HG02623 (cell line): ENCODE results near the gene LIFR.
"Not testable (repeated sequence)": the region's sequence is repeated elsewhere in the genome, so short reads cannot be mapped to it uniquely, and the experiment has no call there.

Experiments used
- ATAC-seq: cut with Tn5 transposase; IDR thresholded peaks from one replicate; pipeline ENCODE4 v1.9.1; 2021; ENCODE audit warnings: moderate library complexity; ENCODE audit not compliant: unreplicated experiment

The LIFR gene

GRCh38 chr5:38518341-38518740 lies 38.1 kb downstream of the LIFR start:
- no peak for ATAC-seq

DNA sequence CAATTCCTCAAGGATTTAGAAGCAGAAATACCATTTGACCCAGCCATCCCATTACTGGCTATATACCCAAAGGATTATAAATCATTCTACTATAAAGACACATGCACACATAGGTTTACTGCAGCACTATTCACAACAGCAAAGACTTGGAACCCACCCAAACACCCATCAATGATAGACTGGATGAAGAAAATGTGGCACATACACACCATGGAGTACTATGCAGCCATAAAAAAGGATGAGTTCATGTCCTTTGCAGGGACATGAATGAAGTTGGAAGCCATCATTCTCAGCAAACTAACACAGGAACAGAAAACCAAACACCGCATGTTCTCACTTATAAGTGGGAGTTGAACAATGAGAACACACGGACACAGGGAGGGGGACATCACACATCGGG lies 39.8 kb downstream of the LIFR start:
- not testable (repeated sequence) for ATAC-seq

DNA sequence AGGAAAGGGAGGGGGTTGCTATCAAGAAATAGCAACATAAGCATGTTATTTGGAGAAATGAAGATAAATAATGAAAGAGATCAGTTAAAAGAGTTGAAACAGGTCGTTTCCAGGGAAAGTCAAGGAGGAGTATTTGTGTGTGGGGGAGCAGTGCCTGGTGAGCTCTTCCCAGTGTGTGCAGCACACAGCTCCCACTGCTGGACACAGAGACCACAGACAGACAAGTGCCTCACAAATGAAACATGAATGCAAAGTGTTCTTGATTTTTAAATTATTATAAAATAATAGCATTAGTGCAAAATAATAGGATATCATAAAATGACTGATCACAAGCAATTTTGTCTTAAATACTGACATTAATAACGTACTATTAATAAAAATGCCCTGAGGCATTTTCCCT lies 40.8 kb downstream of the LIFR start:
- ATAC-seq: no peak

DNA sequence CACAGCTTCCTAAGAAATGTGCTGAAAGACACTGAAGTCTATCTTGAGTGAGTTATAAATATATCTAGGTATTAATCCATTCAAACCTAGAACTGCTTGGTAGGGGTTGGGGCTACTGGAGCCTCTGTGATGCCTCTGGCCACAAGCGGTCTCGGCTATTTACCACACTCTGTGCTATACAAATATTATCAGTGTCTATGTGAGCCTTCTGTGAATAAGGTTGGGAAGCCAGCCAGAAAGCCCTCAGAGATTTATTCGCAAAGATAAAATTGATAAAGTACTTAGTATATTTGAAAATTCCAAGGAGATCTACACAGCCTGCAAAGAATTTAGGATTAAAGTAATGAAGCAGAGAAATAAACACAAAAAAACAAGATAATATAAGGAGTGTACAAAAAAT lies 41.4 kb downstream of the LIFR start:
- no peak for ATAC-seq

DNA sequence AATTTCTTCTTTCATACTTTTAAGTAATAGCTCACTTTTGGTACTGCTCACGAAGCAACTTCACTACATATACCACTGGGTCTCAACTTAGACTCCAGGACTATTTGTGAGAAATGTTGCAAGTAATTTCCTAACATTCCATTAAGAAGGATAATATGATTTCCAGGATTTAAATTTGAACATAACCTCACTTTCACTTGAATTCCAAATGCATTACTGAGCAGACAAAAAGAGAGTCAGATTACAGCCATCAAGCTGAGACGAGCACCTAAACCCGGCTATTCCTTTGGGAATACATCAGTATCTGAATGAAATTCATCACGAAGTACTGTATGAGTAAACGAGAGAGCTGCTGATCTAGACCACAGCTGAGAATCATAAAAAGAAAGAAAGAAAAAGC lies 47.3 kb downstream of the LIFR start:
- no peak for ATAC-seq

DNA sequence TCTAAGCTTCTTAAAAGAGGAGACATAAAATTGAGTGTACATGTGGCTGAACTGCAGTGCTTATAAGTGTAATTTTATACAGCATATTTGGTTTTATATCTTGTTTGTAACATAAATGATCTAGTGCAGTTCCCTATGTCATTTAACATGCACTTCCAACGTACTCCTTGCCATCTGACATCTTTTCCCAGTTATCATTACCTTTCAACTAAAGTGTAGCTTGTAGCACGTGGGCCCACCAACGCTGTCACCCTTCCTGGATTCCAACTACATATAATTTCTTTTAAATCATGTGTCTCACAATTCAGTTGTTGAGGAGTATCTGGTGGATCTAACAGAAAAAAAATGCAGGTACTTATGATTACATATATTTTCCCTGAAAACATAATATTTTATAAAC lies 50.1 kb downstream of the LIFR start:
- ATAC-seq: no peak

- ATAC-seq: no peak
These were observed 55.7 kb downstream of the LIFR start for GRCh38 chr5:38500573-38501260.

DNA sequence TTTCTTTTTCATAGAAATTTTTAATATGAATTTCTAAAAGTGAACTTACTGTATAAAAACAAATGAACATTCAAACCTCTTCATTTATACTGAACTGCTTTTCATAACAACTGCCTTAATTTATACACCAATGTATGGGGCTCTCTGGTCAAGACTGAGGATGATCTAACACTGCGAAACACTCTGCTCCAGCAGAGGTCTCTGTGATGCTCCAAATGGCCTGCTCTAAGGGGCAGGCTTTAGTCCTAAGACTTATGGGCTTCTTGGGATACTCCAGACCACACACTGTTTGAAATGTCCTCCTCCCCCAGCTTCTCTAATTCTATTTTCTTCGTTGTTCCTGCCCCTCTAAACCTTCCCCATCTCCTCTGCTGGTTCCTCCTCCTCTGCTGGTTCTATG lies 58.5 kb downstream of the LIFR start:
- no peak for ATAC-seq

GRCh38 chr5:38494763-38495162 lies 61.7 kb downstream of the LIFR start:
- no peak for ATAC-seq

GRCh38 chr5:38494175-38494574 lies 62.3 kb downstream of the LIFR start:
- ATAC-seq: no peak

GRCh38 chr5:38483805-38484398 lies 72.5 kb downstream of the LIFR start:
- ATAC-seq: no peak

GRCh38 chr5:38479315-38479904 lies 77.0 kb downstream of the LIFR start:
- ATAC-seq: no peak

DNA sequence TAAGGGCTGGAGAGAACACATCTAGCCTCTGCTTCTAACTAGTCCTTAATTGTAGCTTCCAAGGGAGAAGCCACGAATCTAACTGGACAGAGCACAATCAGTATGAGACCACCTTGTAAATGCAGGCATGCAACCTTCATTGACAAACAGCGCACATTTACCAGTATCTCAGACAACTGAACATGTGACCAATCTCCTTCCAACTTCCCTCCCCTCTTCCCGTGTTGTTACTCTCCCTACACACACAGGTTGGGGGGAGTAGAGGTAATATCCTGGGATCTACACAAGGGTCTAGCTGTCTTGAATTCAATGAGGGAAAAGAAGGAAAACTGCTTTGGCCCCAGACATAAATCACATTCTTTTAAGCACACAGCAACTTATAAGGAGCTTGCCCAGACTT lies 77.6 kb downstream of the LIFR start:
- no peak for ATAC-seq

GRCh38 chr5:38478166-38478565 lies 78.3 kb downstream of the LIFR start:
- no peak for ATAC-seq

- ATAC-seq: no peak
These were observed 83.4 kb downstream of the LIFR start for GRCh38 chr5:38473008-38473407.

DNA sequence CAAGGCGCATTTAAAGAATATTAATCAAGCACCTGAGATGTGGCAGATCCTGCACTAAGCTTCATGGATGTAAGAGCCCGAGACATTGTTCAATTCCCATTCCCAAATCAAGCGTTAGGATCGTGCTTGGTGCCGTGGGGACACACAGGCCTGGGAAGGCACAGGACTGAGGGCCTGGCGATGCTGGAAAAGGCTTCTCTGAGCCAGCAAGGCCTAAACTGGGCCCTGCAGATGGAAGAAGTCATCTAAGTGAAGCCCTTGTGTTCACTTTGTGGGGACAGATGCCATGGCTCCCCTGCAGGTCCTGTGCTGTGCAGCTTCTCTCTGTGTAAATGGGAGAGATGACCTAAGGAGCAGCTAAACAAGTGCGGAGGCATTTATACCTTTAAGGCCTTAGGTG lies 83.9 kb downstream of the LIFR start:
- ATAC-seq: no peak

- ATAC-seq: no peak
These were observed 84.7 kb downstream of the LIFR start for GRCh38 chr5:38471709-38472108.

- no peak for ATAC-seq
These were observed 86.7 kb downstream of the LIFR start for GRCh38 chr5:38469707-38470267.

DNA sequence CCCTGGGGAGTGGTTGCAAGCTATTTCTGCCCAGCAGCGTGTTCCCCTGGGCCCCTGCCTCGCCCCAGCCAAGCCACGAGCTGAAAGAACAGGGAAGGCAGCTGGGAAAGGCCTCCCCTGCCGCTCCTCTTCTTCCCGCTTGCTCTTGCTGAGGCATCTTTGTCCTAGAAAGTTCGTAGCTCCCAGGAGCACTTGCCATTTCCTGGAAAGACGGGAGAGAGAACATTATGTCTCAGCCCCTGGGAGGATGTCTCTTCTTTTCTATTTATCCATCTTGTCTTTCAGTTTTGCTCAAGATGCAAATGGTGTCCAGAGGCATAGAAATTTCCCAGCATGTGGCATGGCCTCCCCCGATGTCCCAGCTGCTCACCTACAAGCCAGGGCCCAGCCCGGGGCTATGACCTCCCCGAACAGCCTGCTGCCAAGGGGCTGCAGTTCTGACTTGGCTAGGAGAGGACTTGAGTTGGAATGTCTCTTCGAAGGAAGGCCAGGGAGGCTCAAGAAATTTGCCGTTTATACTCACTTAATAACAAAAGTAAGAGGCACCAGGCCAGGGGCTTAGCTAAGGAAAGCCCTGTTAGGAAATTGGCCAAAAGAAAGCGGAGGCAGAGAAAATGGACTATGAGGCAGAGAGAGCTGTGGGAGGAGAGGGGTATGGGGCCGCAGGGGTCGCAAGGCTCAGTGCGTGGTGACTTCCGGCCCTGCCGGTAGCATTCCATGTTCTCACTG lies 87.3 kb downstream of the LIFR start:
- no peak for ATAC-seq

GRCh38 chr5:38468202-38468673 lies 88.2 kb downstream of the LIFR start:
- ATAC-seq: no peak

- ATAC-seq: no peak
These were observed 88.9 kb downstream of the LIFR start for GRCh38 chr5:38467353-38468040.
